Mesenteric fat pad (tissue), 1 donor: ENCODE results near the gene HOXD11. TPM values are rescaled to one million over a fixed set of nuclear protein-coding genes. Genes with fewer than 3 reads are reported as not detected.

ENCODE experiments used
- DNase-seq: peaks from one replicate; pipeline ENCODE4 v3.0.0-alpha.2; 2020; ENCODE audit warnings: low spot score
- total RNA-seq: library from RNA; stranded (reverse); fragmentation: NEBNext Ultra II Directional; extraction: Animal tissue kit (Norgen Biotek cat#: 25700); gene quantifications from one replicate; pipeline ENCODE4 v1.2.1, GENCODE V29; 2021
- donor health status: DM: yes; HTN: yes; CAD: no.

Gene HOXD11
- total RNA-seq, 1 donor from 2014 or later, result 1.2 TPM

- no peak for DNase-seq
Observed at GRCh38 chr2:176120364-176121189, 13.5 kb downstream of the HOXD11 start.

- peak; percentile 81 for DNase-seq
Observed at GRCh38 chr2:176121190-176122051, 14.3 kb downstream of the HOXD11 start.

- no peak for DNase-seq
Observed at GRCh38 chr2:176122052-176122682, 15.1 kb downstream of the HOXD11 start.

- DNase-seq, result peak; percentile 91
Observed at GRCh38 chr2:176122683-176123410, 15.8 kb downstream of the HOXD11 start, which contains the start of gene HOXD9. Gene HOXD9, plus strand, starts transcription at chr2:176122719. Its CDS starts 50 bp downstream, at chr2:176122769.

- no peak for DNase-seq
Observed at GRCh38 chr2:176123411-176124109, 16.5 kb downstream of the HOXD11 start.

GRCh38 chr2:176124110-176124946 lies 17.2 kb downstream of the HOXD11 start:
- peak; percentile 78 for DNase-seq

- DNase-seq, result peak; percentile 65
Observed at GRCh38 chr2:176124947-176125771, 18.1 kb downstream of the HOXD11 start.

GRCh38 chr2:176125772-176126054 lies 18.6 kb downstream of the HOXD11 start:
- DNase-seq, result no peak

GRCh38 chr2:176126929-176127773 lies 20.1 kb downstream of the HOXD11 start:
- DNase-seq, result no peak

GRCh38 chr2:176127774-176128072 lies 20.6 kb downstream of the HOXD11 start:
- DNase-seq, result no peak

GRCh38 chr2:176128172-176128981 lies 21.3 kb downstream of the HOXD11 start:
- DNase-seq, result peak; percentile 88

- peak; percentile 91 for DNase-seq
Observed at GRCh38 chr2:176128982-176129796, 22.1 kb downstream of the HOXD11 start, which contains the start of gene HOXD8. Gene HOXD8, plus strand, starts transcription at chr2:176129705. Its CDS starts 662 bp downstream, at chr2:176130367.

GRCh38 chr2:176129813-176130146 lies 22.7 kb downstream of the HOXD11 start:
- DNase-seq, result peak; percentile 89

GRCh38 chr2:176130147-176130956 lies 23.3 kb downstream of the HOXD11 start:
- DNase-seq, result peak; percentile 90
